GM06990 (cell line): ENCODE data around the gene LEP.

Experiments used
- DNase-seq: peaks from one replicate; pipeline ENCODE4 v3.0.0-alpha.2; 2011; ENCODE audit not compliant: insufficient read length; ENCODE audit errors: extremely low read depth
- H3K27me3 ChIP-seq: replicated peaks from 2 replicates; pipeline ENCODE4 v1.6.0; 2011; ENCODE audit warnings: low read length; ENCODE audit not compliant: control insufficient read depth, insufficient read depth
- H3K36me3 ChIP-seq: 2 replicates; pipeline ENCODE4 v1.5.1; 2011; ENCODE audit warnings: low read length; ENCODE audit not compliant: control insufficient read depth, insufficient read depth
- H3K4me3 ChIP-seq: replicated peaks from 2 replicates; pipeline ENCODE4 v1.5.1; 2011; ENCODE audit warnings: low read depth, mild to moderate bottlenecking, control low read depth, low read length
- TF ChIP-seq, protein P1 (sequence below): IDR thresholded peaks from 2 replicates; pipeline ENCODE4 v1.5.1; 2011; ENCODE audit warnings: low read length, control low read depth, mild to moderate bottlenecking, inconsistent platforms; ENCODE audit not compliant: insufficient read depth, poor library complexity, severe bottlenecking

Gene LEP

DNA sequence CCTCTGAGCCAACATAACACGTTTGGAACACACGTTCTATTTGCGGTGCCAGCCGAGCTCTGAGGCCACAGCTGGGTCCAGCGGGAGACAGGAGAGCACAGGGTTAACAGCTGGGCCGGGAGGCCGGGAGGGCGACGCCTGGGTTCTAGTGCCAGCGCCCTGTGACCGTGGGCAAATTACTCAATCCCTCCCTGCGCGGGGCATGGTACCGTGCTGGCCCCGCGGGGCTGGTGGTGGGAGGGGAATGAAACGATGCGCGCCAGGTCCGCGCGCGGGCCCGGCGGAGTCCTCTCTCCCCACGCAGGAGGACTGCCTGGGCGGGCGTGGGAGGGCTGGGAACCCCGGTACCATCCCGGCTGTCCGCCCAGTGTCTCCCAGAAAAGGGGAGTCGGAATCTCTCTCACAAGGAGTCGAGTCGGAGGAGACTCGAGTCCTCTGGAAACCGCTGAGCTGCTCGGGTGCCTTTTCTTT, 30.4 kb downstream of the LEP start:
- H3K4me3 ChIP-seq: no peak overlapping the region

DNA sequence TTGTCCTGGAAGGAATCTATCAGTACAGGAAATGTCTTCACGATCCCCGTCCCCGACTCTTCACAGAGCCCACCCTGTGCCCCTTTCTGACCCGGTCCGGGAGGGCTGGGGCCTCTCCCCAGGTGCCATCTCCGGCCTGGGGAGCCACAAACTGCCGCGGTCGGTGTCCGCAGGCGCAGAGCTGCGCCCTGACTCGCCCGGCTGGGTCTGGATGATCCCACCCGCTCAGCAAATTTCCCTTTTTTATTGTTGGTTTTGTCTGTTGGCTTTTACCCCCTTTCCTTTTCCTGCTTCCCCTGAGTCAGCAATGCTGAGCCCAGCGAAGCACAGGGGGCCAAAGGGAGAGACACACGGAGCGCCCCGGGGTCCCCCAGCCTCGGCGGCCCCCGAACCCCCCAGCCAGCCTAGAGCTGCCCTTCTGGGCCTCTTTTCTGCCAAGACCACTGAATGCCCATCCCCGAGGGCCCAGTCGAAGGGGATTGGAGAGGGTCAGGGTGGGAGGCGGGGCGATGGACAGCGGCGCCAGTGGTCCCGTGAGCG, 30.9 kb downstream of the LEP start:
- TF ChIP-seq, protein P1, sequence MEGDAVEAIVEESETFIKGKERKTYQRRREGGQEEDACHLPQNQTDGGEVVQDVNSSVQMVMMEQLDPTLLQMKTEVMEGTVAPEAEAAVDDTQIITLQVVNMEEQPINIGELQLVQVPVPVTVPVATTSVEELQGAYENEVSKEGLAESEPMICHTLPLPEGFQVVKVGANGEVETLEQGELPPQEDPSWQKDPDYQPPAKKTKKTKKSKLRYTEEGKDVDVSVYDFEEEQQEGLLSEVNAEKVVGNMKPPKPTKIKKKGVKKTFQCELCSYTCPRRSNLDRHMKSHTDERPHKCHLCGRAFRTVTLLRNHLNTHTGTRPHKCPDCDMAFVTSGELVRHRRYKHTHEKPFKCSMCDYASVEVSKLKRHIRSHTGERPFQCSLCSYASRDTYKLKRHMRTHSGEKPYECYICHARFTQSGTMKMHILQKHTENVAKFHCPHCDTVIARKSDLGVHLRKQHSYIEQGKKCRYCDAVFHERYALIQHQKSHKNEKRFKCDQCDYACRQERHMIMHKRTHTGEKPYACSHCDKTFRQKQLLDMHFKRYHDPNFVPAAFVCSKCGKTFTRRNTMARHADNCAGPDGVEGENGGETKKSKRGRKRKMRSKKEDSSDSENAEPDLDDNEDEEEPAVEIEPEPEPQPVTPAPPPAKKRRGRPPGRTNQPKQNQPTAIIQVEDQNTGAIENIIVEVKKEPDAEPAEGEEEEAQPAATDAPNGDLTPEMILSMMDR: no peak
- Histone ChIP-seq H3K36me3 (no peaks in the 10 kb centered on the region), H3K27me3 (no peaks in the 10 kb centered on the region; the same call in none of the 2 replicates), H3K4me3 (no peak overlapping the region)
- DNase-seq: no peak

More for the DNA sequence above, 30.4 kb downstream of the LEP start:
- no peaks in the 10 kb centered on the region; the same call in none of the 2 replicates for H3K27me3 ChIP-seq
- H3K36me3 ChIP-seq: no peaks in the 10 kb centered on the region
- no peak for DNase-seq
- TF ChIP-seq, protein P1: no peak

DNA sequence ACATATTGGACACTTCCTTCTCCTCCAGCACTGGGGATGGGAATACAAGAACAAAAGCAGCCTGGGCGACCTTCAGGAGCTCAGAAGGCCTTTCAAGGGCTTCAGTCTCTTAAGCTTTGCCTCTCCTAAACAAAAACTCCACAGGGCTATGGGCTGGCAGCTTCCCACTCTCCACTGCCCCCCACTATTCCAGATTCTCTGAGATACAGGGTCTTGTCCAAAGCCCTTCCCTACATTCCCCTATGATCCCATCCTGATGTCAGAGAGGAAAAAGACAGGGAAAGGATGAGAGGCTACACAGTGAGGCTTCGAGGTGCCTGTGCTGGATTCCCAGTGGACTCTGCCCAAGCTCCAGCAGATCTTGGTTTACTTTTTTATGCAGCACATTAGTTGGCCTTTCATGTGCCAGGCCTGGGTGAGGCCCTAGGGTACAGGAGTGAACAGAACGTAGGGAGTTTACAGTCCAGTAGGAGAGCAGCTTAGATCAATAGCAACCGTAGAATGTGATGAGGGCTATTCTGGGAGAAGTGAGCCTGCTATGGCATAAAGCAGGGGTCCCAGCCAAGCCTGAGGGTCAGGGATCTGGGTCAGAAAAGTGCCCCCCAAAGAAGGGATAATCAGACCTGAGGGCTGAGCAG, 33.3 kb downstream of the LEP start:
- TF ChIP-seq, protein P1: no peak
- Histone ChIP-seq H3K27me3 (no peaks in the 10 kb centered on the region; the same call in 1 of the 2 replicates), H3K4me3 (no peak overlapping the region), H3K36me3 (no peaks in the 10 kb centered on the region)
- DNase-seq: no peak

DNA sequence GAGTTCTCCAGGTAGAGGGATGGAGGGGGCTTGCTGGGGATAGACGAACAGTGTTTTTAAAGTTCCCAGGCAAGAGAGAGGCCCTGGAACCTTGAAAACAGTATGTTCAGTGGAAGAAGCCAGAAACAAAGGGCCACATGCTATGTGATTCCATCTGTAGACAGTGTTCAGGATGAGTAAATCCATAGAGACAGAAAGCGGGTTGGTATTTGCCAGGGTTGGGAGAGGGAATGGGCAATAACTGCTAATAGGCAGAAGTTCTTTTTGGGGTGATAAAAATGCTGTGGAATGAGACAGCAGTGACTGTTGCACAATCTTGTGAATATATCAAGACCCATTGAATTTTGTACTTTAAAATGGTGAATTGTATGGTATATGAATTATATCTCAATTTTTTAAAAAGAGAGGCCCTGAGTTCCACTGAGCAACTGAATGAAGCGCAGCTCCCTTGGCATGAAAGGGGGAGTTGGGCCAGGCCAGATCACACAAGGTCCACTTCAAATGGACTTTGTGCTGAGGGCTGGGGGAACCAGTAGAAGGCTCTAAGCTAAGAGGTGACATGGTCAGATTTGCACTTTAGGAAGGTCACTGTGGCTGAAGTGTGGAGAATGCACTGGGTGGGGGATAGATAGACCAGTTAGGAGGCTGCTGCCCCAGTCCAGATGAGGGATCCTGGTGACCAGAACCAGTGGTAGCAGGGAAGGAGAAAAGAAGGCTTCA, 34.0 kb downstream of the LEP start:
- no peak for DNase-seq

DNA sequence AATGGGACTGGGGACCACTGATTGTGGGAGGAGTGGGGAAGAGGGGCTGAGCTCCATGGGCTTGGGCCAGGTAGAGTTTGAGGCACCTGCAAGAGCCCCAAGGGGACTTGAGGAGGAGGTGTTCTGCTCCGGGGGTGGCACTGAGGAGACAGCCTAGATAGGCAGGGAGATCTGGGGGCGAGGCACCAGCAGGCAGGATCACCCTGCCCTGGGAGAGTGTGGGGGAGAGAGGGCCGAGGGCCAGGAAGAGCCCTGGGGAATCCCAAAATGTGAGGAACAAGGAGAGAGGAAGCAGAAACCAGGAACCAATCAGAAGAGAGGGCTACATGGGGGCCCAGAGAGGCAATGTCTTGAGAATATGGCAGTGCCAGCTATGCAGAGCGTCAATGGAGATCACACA, 34.6 kb downstream of the LEP start:
- no peak overlapping the region for H3K4me3 ChIP-seq
- TF ChIP-seq, protein P1: no peak
- H3K27me3 ChIP-seq: no peaks in the 10 kb centered on the region; the same call in 1 of the 2 replicates
- DNase-seq: no peak
- H3K36me3 ChIP-seq: no peaks in the 10 kb centered on the region

More for the DNA sequence above, 34.0 kb downstream of the LEP start:
- TF ChIP-seq, protein P1: no peak
- Histone ChIP-seq H3K27me3 (no peaks in the 10 kb centered on the region; the same call in 1 of the 2 replicates), H3K36me3 (no peaks in the 10 kb centered on the region), H3K4me3 (no peak overlapping the region)
